MM.1S (cell line): ENCODE results near the gene ARPC2.

Experiments
- EZH2 ChIP-seq: fragments of 300-600 bp; sonication (generic); optimal IDR thresholded peaks from 2 replicates; pipeline ENCODE3; 2017; ENCODE audit warnings: low read depth, mild to moderate bottlenecking, antibody characterized with exemption, low read length, mixed read lengths
- TF ChIP-seq, protein P1 (sequence below): fragments of 300-600 bp; sonication (generic); IDR thresholded peaks from 2 replicates; pipeline ENCODE4 v1.5.1; 2016; ENCODE audit warnings: antibody characterized with exemption, low read length, mixed read lengths

GRCh38 chr2:218223046-218223445, 6.1 kb downstream of the ARPC2 start:
- TF ChIP-seq, protein P1, sequence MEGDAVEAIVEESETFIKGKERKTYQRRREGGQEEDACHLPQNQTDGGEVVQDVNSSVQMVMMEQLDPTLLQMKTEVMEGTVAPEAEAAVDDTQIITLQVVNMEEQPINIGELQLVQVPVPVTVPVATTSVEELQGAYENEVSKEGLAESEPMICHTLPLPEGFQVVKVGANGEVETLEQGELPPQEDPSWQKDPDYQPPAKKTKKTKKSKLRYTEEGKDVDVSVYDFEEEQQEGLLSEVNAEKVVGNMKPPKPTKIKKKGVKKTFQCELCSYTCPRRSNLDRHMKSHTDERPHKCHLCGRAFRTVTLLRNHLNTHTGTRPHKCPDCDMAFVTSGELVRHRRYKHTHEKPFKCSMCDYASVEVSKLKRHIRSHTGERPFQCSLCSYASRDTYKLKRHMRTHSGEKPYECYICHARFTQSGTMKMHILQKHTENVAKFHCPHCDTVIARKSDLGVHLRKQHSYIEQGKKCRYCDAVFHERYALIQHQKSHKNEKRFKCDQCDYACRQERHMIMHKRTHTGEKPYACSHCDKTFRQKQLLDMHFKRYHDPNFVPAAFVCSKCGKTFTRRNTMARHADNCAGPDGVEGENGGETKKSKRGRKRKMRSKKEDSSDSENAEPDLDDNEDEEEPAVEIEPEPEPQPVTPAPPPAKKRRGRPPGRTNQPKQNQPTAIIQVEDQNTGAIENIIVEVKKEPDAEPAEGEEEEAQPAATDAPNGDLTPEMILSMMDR, result no peak
- no peak for TF ChIP-seq EZH2
